ENCODE data around the gene VAX1. TPM values are rescaled to one million over a fixed set of nuclear protein-coding genes. Genes with fewer than 3 reads are reported as not detected.
A peak's percentile ranks its signal among the peaks of the same experiment; 100 is the strongest.

The VAX1 gene
- polyA plus RNA-seq, 1 of the 3 experiments (the other 2 are of a cell fraction), result not detected

DNA sequence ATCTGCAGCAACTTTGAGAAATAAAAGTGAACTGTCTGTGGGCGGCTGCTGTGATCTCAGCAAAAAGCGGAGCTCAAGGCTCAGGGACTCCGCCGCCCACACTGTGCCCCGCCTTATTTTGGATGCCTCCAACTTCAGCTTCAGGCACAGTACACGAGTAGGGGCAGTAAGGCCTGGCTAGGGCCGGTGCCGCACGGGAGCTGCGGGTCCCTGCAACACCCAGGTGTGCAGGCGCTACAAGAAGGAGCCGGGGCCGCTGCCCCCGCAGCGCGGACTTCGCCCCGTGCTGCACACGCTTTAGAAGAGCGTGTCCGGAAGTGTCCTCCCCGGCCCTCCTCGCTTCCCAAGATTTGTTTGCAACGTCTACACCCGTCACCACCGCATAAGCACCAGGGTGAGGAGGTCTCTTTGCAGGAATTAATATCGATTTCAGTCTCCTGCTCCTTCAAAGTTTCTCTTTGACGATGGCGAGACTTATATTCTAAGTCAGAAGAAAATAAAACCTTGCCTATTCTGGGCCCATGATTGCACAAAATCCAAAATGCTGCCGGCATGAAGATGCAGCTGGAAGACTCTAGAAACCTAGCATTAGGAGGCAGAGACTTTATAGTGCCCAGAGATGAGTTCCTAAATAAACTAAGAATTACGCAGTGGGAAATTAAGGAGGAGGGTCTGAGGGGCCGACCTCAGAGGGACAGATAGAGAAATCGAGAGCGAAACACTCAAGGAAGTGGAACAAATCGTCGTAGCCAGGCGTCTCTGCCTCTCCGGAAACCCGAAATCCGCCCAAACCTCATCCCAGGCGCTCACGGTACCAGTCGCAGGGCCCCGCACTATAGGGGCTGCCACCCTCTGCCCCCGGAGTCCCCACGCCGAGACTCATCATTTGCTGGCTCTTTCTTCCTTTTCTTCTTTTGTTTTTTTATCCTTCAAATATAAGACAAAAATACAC, 6.4 kb downstream of the VAX1 start:
- H3K4me2 ChIP-seq, result no peak overlapping the region; the same call in 1 of the 2 replicates
- H3K79me2 ChIP-seq (ENCODE audit: insufficient read depth), result no peaks in the 10 kb centered on the region
- no peaks in the 10 kb centered on the region for H3F3A ChIP-seq (replicated peaks; ENCODE audit: insufficient read depth)
- ChIA-PET CTCF (interaction anchor here (1.6 to 4.9 kb wide), 5 partner anchors 13 to 335 kb away, joined by 5 to 27 read pairs (median 7); no protein-coding TSS in a partner anchor), POLR2A (no interaction called here)
- H3K36me3 ChIP-seq (replicated peaks in 1 of 2; ENCODE audit: control insufficient read depth in 1 of 2, insufficient read depth in 2 of 2, low read length in 1 of 2), result no peaks in the 10 kb centered on the region
- H3K9ac ChIP-seq, result no peak overlapping the region
- H4K20me1 ChIP-seq (ENCODE audit: insufficient read depth), result no peaks in the 10 kb centered on the region
- no peaks in the 10 kb centered on the region for H3K9me3 ChIP-seq
- H3K4me1 ChIP-seq (ENCODE audit: control insufficient read depth in 1 of 2, insufficient read depth in 2 of 2, low read depth in 1 of 2, low read length in 1 of 2), result no peaks in the 10 kb centered on the region; a peak in 2 of 4 replicates
- WGBS (ENCODE audit: low lambda C conversion rate), result 28% methylated on average over 42 of the region's 47 CpGs
- DNase-seq, result peak; percentile 41
- peaks cover 82% of the 10 kb centered on the region for H3K27me3 ChIP-seq (ENCODE audit: insufficient read depth)
- TF ChIP-seq SMC3 (IDR thresholded peaks at IDR 0.05; ENCODE audit: low read depth, low read length), result no peak
- TF ChIP-seq, protein P1, sequence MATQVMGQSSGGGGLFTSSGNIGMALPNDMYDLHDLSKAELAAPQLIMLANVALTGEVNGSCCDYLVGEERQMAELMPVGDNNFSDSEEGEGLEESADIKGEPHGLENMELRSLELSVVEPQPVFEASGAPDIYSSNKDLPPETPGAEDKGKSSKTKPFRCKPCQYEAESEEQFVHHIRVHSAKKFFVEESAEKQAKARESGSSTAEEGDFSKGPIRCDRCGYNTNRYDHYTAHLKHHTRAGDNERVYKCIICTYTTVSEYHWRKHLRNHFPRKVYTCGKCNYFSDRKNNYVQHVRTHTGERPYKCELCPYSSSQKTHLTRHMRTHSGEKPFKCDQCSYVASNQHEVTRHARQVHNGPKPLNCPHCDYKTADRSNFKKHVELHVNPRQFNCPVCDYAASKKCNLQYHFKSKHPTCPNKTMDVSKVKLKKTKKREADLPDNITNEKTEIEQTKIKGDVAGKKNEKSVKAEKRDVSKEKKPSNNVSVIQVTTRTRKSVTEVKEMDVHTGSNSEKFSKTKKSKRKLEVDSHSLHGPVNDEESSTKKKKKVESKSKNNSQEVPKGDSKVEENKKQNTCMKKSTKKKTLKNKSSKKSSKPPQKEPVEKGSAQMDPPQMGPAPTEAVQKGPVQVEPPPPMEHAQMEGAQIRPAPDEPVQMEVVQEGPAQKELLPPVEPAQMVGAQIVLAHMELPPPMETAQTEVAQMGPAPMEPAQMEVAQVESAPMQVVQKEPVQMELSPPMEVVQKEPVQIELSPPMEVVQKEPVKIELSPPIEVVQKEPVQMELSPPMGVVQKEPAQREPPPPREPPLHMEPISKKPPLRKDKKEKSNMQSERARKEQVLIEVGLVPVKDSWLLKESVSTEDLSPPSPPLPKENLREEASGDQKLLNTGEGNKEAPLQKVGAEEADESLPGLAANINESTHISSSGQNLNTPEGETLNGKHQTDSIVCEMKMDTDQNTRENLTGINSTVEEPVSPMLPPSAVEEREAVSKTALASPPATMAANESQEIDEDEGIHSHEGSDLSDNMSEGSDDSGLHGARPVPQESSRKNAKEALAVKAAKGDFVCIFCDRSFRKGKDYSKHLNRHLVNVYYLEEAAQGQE (IDR thresholded peaks at IDR 0.05; ENCODE audit: low read depth, low read length), result no peak
- TF ChIP-seq SIN3A (IDR thresholded peaks at IDR 0.05; ENCODE audit: borderline replicate concordance, low read depth, low read length), result no peak
- no peak for TF ChIP-seq RAD21 (IDR thresholded peaks at IDR 0.05; ENCODE audit: low read length)
- TF ChIP-seq YY1 (IDR thresholded peaks at IDR 0.05; ENCODE audit: low read depth), result no peak
- TF ChIP-seq POLR2AphosphoS5 (IDR thresholded peaks at IDR 0.05; ENCODE audit: low read depth, low read length), result no peak
- TF ChIP-seq JUND (IDR thresholded peaks at IDR 0.05), result no peak
- TF ChIP-seq, protein P2, sequence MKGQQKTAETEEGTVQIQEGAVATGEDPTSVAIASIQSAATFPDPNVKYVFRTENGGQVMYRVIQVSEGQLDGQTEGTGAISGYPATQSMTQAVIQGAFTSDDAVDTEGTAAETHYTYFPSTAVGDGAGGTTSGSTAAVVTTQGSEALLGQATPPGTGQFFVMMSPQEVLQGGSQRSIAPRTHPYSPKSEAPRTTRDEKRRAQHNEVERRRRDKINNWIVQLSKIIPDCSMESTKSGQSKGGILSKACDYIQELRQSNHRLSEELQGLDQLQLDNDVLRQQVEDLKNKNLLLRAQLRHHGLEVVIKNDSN (IDR thresholded peaks at IDR 0.05; ENCODE audit: borderline replicate concordance, low read depth), result no peak
- TF ChIP-seq CHD2 (IDR thresholded peaks at IDR 0.05; ENCODE audit: low read length, partially characterized antibody), result no peak
- TF ChIP-seq MAX (IDR thresholded peaks at IDR 0.05; ENCODE audit: low read depth), result no peak
- TF ChIP-seq EZH2phosphoT487 (IDR thresholded peaks at IDR 0.05; ENCODE audit: borderline replicate concordance, low read depth), result no peak
- no peak for TF ChIP-seq FOXM1 (IDR thresholded peaks at IDR 0.05; ENCODE audit: low read depth)
- no peak for TF ChIP-seq GABPA (IDR thresholded peaks at IDR 0.05; ENCODE audit: low read depth)
- no peak for TF ChIP-seq EP300 (IDR thresholded peaks at IDR 0.05; ENCODE audit: borderline replicate concordance in 1 of 2, low read depth in 1 of 2, low read length in 1 of 2)
- TF ChIP-seq MEF2A (IDR thresholded peaks at IDR 0.05; ENCODE audit: borderline replicate concordance, low read depth), result no peak
- H3K27ac ChIP-seq (ENCODE audit: low read depth in 2 of 2, low read length in 1 of 2), result no peak overlapping the region
- no peak overlapping the region for H3K4me3 ChIP-seq (ENCODE audit: low read depth in 2 of 2, low read length in 1 of 2)
- no peaks in the 10 kb centered on the region for H3K9me2 ChIP-seq
- no peak overlapping the region for H2AFZ ChIP-seq (ENCODE audit: low read depth)

Measured in SK-N-SH (cell line).